AG09319 (cell line): ENCODE data around the gene PCDHGB6.
"Not testable (repeated sequence)": the region's sequence is repeated elsewhere in the genome, so short reads cannot be mapped to it uniquely, and the experiment has no call there.

Source experiments
- DNase-seq: peaks from one replicate; pipeline ENCODE4 v3.0.0-alpha.2; 2010; ENCODE audit warnings: low read depth; ENCODE audit errors: extremely low read depth
- TF ChIP-seq, protein P1 (sequence below): IDR thresholded peaks from 2 replicates; pipeline ENCODE4 v1.5.1; 2011; ENCODE audit warnings: low read depth, mild to moderate bottlenecking, inconsistent platforms, low read length, moderate library complexity

The PCDHGB6 gene

DNA sequence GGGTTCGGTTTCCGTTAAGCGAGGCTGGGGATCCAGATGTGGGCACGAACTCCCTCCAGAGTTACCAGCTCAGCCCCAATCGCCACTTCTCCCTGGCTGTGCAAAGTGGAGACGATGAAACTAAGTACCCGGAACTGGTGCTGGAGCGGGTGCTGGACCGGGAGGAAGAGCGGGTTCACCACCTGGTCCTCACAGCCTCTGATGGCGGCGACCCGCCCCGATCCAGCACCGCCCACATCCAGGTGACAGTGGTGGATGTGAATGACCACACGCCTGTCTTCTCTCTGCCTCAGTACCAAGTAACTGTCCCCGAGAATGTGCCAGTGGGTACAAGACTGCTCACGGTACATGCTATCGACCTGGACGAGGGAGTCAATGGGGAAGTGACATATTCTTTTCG, 24.5 kb upstream of the PCDHGB6 start:
- no peak for DNase-seq
- TF ChIP-seq, protein P1, sequence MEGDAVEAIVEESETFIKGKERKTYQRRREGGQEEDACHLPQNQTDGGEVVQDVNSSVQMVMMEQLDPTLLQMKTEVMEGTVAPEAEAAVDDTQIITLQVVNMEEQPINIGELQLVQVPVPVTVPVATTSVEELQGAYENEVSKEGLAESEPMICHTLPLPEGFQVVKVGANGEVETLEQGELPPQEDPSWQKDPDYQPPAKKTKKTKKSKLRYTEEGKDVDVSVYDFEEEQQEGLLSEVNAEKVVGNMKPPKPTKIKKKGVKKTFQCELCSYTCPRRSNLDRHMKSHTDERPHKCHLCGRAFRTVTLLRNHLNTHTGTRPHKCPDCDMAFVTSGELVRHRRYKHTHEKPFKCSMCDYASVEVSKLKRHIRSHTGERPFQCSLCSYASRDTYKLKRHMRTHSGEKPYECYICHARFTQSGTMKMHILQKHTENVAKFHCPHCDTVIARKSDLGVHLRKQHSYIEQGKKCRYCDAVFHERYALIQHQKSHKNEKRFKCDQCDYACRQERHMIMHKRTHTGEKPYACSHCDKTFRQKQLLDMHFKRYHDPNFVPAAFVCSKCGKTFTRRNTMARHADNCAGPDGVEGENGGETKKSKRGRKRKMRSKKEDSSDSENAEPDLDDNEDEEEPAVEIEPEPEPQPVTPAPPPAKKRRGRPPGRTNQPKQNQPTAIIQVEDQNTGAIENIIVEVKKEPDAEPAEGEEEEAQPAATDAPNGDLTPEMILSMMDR = no peak

DNA sequence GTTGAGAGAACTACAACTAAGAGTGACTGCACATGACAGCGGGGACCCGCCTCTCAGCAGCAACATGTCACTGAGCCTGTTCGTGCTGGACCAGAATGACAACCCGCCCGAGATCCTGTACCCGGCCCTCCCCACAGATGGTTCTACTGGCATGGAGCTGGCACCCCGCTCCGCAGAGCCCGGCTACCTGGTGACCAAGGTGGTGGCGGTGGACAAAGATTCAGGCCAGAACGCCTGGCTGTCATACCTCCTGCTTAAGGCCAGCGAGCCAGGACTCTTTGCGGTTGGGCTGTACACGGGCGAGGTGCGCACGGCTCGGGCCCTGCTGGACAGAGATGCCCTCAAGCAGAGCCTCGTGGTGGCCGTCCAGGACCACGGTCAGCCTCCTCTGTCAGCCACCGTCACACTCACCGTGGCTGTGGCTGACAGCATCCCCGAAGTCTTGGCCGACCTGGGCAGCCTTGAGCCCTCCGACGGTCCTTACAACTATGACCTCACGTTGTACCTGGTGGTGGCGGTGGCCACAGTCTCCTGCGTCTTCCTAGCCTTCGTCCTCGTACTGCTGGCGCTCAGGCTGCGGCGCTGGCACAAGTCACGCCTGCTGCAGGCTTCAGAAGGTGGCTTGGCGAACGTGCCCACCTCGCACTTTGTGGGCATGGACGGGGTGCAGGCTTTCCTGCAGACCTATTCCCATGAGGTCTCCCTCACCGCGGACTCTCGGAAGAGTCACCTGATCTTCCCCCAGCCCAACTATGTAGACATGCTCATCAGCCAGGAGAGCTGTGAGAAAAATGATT, 23.2 kb upstream of the PCDHGB6 start:
- TF ChIP-seq, protein P1 = no peak
- no peak for DNase-seq

DNA sequence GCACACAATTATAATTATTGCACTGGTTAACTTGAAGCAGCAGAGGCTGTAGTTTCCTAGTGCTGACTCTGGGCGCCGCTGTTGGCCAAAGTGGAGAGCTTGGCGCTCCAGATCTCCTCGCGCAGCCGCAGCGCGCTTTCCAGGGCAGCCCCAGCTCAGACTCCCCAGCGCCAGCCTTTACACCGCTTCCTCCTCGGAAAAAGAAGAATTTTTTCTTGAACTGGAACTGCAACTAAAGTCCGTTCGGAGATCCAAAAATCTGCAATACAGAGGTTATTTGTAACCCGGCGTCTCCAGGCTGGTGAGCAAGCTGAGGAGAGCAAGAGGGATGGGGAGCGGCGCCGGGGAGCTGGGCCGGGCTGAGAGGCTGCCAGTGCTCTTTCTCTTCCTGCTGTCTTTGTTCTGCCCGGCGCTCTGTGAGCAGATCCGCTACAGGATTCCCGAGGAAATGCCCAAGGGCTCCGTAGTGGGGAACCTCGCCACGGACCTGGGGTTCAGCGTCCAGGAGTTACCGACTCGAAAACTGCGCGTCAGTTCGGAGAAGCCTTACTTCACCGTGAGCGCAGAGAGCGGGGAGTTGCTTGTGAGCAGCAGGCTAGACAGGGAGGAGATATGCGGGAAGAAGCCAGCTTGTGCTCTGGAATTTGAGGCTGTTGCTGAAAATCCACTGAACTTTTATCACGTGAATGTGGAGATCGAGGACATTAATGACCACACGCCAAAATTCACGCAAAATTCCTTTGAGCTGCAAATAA, 20.1 kb upstream of the PCDHGB6 start, which contains the start of gene PCDHGB4:
TSS of gene PCDHGB4 (plus strand) at position 142 of the 755 bp plus-strand sequence. CDS start at position 329, 187 bp downstream.
- TF ChIP-seq, protein P1 = peak; percentile 43
- DNase-seq = not testable (repeated sequence)

DNA sequence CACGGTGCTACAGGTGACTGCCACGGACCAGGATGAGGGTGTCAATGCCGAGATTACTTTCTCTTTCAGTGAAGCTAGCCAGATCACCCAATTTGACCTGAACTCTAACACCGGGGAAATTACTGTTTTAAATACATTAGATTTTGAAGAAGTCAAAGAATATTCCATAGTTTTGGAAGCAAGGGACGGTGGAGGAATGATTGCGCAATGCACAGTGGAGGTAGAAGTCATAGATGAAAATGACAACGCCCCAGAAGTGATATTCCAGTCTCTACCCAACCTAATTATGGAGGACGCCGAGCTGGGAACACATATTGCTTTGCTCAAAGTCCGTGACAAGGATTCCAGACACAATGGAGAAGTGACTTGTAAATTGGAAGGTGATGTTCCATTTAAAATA, 19.2 kb upstream of the PCDHGB6 start:
- DNase-seq = no peak
- TF ChIP-seq, protein P1 = no peak

DNA sequence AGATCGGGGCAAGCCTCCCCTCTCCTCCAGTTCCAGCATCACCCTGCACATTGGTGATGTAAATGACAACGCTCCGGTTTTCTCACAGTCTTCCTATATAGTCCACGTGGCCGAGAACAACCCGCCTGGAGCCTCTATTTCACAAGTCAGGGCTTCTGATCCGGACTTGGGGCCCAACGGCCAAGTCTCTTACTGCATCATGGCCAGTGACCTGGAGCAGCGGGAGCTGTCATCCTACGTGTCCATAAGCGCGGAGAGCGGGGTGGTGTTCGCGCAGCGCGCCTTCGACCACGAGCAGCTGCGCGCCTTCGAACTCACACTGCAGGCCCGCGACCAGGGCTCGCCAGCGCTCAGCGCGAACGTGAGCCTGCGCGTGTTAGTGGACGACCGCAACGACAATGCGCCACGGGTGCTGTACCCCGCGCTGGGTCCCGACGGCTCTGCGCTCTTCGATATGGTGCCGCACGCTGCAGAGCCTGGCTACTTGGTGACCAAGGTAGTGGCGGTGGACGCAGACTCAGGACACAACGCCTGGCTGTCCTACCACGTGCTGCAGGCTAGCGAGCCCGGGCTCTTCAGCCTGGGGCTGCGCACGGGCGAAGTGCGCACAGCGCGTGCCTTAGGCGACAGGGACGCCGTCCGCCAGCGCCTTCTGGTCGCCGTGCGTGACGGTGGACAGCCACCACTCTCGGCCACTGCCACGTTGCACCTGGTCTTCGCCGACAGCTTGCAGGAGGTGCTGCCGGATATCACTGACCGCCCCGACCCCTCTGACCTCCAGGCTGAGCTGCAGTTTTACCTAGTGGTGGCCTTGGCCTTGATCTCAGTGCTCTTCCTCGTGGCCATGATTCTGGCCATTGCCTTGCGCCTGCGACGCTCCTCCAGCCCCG, 18.4 kb upstream of the PCDHGB6 start:
- DNase-seq = no peak
- TF ChIP-seq, protein P1 = no peak

DNA sequence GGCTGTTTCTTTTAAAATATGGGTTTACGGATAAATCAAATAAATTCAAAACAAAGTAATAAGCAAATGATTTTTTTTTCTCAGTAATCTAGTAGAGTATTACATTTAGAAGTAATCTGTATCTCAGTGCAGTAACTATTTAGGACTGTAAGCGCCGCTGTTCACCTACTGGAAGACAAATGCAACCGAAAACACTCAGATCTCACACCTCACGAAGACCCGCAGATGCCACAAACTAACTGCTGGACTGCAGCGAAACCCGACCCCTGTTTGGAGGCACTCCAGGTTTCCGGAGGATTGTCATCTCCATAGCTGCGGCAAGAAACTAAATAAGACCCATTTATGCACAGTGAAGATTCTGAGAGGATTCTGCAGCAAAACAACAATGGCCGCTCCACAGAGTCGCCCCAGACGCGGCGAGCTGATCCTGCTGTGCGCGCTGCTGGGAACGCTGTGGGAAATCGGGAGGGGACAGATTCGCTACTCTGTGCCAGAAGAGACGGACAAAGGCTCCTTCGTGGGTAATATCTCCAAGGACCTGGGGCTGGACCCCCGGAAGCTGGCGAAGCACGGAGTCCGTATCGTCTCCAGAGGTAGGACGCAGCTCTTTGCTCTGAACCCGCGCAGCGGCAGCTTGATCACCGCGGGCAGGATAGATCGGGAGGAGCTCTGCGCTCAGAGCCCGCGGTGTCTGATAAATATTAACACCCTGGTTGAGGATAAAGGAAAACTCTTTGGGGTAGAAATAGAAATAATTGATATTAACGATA, 15.2 kb upstream of the PCDHGB6 start, which contains the start of gene PCDHGA8:
TSS of gene PCDHGA8 (plus strand) at position 205 of the 770 bp plus-strand sequence. CDS start at position 386, 181 bp downstream.
- no peak for DNase-seq
- TF ChIP-seq, protein P1 = peak; percentile 3
